Smooth muscle cell of the brain vasculature (primary cell): ENCODE results near the gene ACSS1.

Experiments used
- DNase-seq: peaks from one replicate; pipeline ENCODE4 v3.0.0-alpha.2; 2012; ENCODE audit warnings: low read depth, low spot score

ACSS1 gene

GRCh38 chr20:25046736-25047666 lies 10.9 kb downstream of the ACSS1 start:
- no peak for DNase-seq

- DNase-seq = no peak
Observed at GRCh38 chr20:25046181-25046641, 11.7 kb downstream of the ACSS1 start.

DNA sequence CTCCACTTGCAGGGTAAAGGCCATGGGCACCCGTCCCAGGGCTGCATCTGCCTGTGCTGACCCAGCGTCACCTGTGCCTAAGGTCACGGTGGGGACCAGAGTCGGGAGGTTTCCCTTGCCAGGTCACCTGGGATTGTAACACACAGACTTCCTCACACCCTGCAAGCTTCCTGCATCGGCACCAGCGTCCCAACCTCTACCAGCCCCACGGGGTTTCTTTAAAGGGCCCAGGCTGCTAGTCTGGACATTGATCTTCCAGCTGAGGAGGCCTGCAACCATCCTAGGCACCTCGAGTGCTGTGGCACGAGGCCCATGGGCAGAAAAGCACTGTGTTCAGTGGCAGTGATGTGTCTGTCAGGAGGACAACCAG lies 12.6 kb downstream of the ACSS1 start:
- no peak for DNase-seq

DNA sequence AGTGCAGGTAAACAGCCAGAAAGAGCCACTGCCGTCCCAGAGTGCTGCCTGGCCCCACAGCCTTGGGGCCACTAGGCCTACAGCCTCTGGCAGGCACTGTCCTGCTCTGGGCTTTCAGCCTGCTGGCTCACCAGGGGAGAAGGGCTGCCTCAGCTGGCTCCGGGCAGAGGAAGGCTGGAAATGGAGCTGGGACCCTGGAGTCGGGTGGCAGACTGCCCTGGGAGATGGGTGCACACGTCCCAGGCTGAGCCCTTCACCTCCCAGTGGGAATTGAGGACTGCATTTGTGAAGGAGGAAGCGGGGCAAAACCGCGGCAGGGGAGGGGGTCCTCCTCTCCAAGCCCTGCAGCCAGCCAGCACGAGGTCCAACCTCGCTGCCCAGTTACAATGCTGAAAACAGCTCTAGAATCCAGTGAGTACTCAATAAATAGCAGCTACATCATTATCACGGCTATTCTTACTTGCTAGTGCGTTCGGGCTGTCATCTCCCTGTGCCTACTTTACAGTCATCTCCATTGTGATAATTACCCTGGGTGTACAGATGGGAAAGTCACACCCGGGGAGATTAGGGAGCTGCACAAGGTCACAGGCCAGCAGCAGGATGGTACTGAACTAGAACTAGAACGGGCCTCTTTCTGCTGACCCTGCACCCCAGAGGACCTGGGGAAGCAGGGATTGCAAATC lies 13.1 kb downstream of the ACSS1 start:
- no peak for DNase-seq

DNA sequence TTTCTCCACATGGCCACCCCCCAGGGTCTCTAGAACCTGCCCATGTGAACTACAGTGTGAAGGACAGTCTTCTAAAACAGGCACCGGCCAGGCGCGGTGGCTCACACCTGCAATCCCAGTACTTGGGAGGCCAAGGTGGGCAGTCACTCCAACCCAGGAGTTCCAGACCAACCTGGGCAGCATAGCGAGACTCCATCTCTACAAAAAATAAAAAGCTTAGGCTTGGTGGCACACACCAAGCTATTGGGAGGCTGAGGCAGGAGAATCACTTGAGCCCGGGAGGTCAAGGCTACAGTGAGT lies 13.7 kb downstream of the ACSS1 start:
- no peak for DNase-seq

GRCh38 chr20:25043499-25044260 lies 14.3 kb downstream of the ACSS1 start:
- no peak for DNase-seq

DNA sequence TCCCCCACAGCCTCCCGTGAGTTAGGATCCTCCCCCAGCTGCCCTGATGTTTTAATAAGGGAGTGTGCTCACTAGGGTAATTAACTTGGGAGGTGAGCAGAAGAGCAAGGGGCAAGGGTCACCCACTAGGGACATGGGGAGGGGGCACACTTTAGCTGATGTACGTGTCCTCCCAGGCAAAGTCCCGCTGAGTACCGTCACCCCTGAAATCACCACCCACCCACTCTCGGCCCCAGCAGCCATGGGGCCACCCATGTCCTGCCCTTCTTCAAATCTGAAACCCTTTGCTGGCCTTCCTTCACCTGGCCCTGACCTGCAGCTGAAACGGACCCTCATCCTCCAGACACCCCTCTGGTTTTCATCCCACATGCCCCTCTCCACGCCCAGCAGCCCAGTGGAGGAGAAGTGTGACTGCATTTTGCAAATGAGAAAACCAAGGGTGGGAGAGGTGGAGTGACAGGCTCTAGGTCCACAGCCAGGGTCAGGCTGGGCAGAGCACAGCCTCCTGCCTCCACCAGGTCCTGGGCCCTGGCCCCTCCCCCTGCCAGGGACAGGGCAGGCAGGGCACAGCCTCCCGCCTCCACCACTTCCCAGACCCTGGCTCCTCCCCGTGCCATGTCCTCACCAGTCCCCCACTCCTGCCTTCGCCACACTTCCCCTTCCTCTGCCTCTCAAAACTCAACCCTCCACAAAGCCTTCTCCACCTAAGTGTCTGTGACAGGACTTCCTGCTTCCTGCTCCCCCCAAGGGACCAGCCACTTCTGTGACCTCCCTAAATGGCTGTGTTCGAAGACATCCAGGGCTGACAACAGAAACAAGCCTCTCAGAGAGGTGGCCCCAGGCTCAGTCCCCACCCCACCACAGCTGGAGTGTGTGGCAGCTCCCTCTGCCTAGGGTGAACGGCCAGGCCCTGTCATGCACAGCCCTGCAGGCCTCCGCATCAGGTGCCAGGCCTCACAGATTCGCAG lies 15.1 kb downstream of the ACSS1 start:
- no peak for DNase-seq

DNA sequence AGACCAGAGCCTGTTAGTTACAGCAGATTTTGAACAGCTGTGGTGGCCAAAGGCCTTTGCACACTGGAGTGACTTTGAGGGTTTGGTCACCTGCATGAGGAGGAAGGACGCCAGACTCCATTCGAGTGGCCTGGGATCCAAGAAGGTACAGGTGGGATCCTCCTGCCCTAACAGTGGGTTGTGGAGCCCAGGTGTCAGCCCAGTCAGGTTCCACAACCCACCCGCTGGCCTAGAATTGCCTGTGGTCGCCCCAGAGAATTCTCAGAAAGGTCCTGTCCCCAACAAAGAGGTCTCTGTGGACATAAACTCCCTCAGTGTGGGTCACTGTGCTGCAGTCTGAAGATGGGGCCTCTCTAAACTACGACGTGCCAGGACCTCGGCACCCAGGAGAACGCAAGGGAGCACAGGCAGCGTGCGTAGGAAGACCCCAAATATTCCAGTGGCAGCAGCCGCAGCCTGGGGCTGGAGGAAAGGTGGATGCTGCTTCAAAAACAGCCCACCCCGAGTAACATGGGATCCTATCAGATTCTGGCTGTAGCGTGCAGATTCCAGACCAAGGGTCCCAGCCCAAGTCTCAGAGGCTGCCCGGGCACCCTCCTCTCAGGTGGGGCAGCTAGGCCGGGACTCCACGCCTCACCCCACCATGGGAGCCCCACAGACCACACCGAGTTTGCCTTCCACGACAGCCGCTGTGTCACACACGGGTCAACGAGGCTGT lies 16.0 kb downstream of the ACSS1 start:
- no peak for DNase-seq

DNA sequence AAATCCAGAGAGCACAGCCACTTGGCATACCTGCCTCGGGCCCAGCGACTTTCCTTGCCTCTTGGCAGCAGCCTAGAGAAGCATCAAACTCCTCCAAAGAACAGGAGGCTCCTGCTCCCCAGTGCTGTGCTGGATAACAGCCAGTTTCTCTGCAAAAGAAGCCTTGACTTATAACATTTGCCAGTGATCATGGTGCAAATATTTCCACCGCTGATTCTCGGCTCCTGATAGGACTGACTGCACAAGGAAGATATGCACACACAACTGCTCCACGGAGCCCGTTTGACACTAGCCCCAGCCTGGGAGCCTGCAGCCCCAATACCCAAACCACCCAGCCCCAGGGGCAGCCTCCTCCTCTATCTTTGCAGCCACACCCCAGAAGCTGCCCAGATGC lies 17.5 kb downstream of the ACSS1 start:
- no peak for DNase-seq

GRCh38 chr20:25039697-25040437 lies 18.1 kb downstream of the ACSS1 start:
- DNase-seq = no peak

DNA sequence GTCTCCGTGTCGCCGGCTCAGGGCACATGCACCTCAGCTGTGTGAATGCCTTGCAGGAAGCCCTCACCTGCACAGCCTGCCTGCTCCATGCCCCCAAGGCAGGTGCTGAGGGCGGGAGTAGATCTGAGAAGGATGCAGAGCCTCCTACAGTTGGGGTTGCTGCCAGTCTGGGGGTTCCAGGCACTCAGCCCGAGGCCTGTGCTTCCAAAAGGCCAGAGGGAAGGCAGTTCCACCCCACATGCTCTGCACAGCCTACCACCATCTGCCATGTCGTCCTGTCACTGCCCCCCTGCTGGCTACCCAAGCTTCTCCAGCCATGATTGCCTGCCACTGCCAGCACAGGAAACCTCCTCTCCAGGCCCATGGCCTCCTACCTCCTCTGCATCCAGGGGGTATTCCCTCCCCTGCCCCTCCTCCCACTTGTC lies 19.3 kb downstream of the ACSS1 start:
- no peak for DNase-seq

GRCh38 chr20:25038103-25038410 lies 19.9 kb downstream of the ACSS1 start:
- no peak for DNase-seq

- no peak for DNase-seq
Observed at GRCh38 chr20:25037288-25038102, 20.4 kb downstream of the ACSS1 start.

DNA sequence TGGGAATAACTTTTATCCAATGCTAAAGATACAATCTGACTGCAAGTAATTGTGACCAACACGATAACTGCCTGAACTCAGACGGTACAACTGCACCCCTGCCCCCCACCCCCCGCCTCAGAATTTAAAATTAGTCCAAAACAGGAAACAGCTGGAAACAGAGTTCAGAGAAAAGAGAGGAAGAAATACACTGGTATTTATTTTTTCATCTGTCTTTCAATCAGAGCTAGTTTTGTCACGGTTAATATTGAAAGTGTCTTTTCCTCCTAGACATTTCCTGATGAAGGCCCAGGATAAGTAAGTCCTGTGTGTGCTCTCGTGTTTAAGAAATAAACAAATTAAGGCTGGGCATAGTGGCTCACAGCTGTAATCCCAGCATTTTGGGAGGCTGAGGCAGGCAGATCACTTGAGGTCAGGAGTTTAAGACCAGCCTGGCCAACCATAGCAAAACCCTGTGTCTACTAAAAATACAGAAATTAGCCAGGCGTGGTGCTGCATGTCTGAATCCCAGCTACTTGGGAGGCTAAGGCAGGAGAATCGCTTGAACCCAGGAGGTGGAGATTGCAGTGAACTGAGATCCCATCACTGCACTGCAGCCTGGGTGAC lies 21.5 kb downstream of the ACSS1 start:
- DNase-seq = no peak

DNA sequence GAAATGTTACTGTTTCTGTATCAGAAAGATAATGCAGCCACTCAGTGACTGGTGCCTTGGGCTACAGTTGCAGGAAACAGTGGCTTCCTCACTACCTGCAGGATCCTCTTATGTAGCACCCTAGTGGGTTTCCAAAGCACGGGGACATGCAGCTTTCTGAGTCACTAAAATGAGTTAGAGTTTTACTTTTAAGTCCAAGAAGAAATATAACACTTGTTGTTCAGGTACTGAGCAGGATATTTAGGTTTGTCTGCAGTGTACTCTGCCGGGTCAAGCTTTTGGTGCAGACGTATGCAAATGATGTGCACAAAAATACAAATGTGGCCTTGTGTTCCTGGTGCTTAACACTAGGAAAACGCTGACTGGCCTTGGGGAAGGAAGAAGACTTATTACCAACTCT lies 22.0 kb downstream of the ACSS1 start:
- no peak for DNase-seq

DNA sequence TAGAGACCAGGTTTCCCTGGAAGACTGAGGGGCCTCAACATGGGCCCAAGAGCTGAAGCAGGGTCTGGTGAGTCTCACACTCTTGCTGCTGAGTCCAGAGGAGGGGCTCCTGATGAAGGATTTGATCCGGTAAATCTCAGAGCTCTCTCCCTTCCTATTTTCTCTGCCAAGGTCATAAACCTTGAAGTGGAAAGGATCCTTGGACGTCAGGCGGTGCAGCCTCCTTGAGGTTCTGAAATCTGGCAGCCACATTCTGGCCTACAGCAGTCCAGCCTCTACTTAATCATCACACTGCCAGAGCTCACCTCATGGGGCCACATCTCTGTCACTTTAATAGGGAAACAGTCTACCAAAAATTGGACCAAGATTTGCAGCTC lies 24.0 kb downstream of the ACSS1 start:
- no peak for DNase-seq

GRCh38 chr20:25033265-25033923 lies 24.5 kb downstream of the ACSS1 start:
- DNase-seq = no peak
